T-helper 17 cell (primary cell): ENCODE data around the gene RENBP. TPM values are rescaled to one million over a fixed set of nuclear protein-coding genes. Genes with fewer than 3 reads are reported as not detected.

Experiments used
- ATAC-seq: fragments of 150-1000 bp; cut with Tn5 transposase; 2 replicates; pipeline ENCODE4 v1.10.0; 2021; ENCODE audit warnings: mild to moderate bottlenecking, moderate library complexity
- DNase-seq, 3 donors: peaks; one replicate each; pipeline versions ENCODE4 v3.0.0 to v3.0.0-alpha.2; 2020 to 2021
- H3K9me3 ChIP-seq: one replicate; pipeline ENCODE4 v1.7.0; 2013; ENCODE audit warnings: low read length, mild to moderate bottlenecking; ENCODE audit not compliant: control insufficient read depth, poor library complexity, severe bottlenecking
- H3K27ac Mint-ChIP-seq: one replicate; pipeline ENCODE4 v1.8.0; 2022; ENCODE audit warnings: mild to moderate bottlenecking, moderate library complexity, mixed read lengths
- H3K27me3 Mint-ChIP-seq: one replicate; pipeline ENCODE4 v1.8.0; 2022; ENCODE audit warnings: mixed read lengths
- H3K36me3 Mint-ChIP-seq: one replicate; pipeline ENCODE4 v1.8.0; 2022; ENCODE audit warnings: low read depth, mixed read lengths
- H3K4me1 Mint-ChIP-seq: one replicate; pipeline ENCODE4 v1.8.0; 2022; ENCODE audit warnings: mild to moderate bottlenecking, mixed read lengths
- H3K4me3 Mint-ChIP-seq: one replicate; pipeline ENCODE4 v1.8.0; 2022; ENCODE audit warnings: mild to moderate bottlenecking, moderate library complexity, mixed read lengths
- total RNA-seq, 4 donors: library from RNA in 2 of 4; stranded (reverse) in 2 of 4; gene quantifications; one replicate each; pipeline ENCODE4 v1.2.3 and lab custom pipeline; 2022 to 2026

Gene RENBP
- total RNA-seq, 2 donors from 2014 or later = 8.8 to 11.5 TPM

- DNase-seq (no peak), ATAC-seq (no peak)
- H3K4me3 Mint-ChIP-seq = peak overlapping the region; percentile 99
- no peaks in the 10 kb centered on the region for H3K27me3 Mint-ChIP-seq
- H3K4me1 Mint-ChIP-seq = peaks cover 11% of the 10 kb centered on the region
- peak overlapping the region; percentile 94 for H3K27ac Mint-ChIP-seq
- no peaks in the 10 kb centered on the region for H3K9me3 ChIP-seq
- H3K36me3 Mint-ChIP-seq = peaks cover 2% of the 10 kb centered on the region
These were observed 23.2 kb upstream of the RENBP start for GRCh38 chrX:153967536-153968224.

GRCh38 chrX:153966841-153967535, 22.5 kb upstream of the RENBP start:
- DNase-seq = no peak
- peaks cover 2% of the 10 kb centered on the region for H3K36me3 Mint-ChIP-seq

GRCh38 chrX:153966283-153966688, 21.8 kb upstream of the RENBP start:
- DNase-seq = no peak
- peaks cover 11% of the 10 kb centered on the region for H3K4me1 Mint-ChIP-seq
- ATAC-seq = no peak
- H3K4me3 Mint-ChIP-seq = peak overlapping the region; percentile 99
- no peaks in the 10 kb centered on the region for H3K9me3 ChIP-seq
- no peaks in the 10 kb centered on the region for H3K27me3 Mint-ChIP-seq
- peak overlapping the region; percentile 94 for H3K27ac Mint-ChIP-seq
- no peaks in the 10 kb centered on the region for H3K36me3 Mint-ChIP-seq

More at GRCh38 chrX:153966841-153967535, 22.5 kb upstream of the RENBP start:
- ATAC-seq = no peak
- Mint-ChIP-seq H3K27me3 (no peaks in the 10 kb centered on the region), H3K4me3 (peak overlapping the region; percentile 99), H3K4me1 (peaks cover 11% of the 10 kb centered on the region), H3K27ac (peak overlapping the region; percentile 94)
- H3K9me3 ChIP-seq = no peaks in the 10 kb centered on the region

GRCh38 chrX:153965406-153965805, 21.0 kb upstream of the RENBP start:
- no peaks in the 10 kb centered on the region for H3K36me3 Mint-ChIP-seq
- ATAC-seq = no peak
- H3K4me1 Mint-ChIP-seq = peaks cover 11% of the 10 kb centered on the region
- H3K27ac Mint-ChIP-seq = peak overlapping the region; percentile 94
- no peaks in the 10 kb centered on the region for H3K27me3 Mint-ChIP-seq
- no peak for DNase-seq
- H3K9me3 ChIP-seq = no peaks in the 10 kb centered on the region
- peak overlapping the region; percentile 99 for H3K4me3 Mint-ChIP-seq

GRCh38 chrX:153964105-153964504, 19.7 kb upstream of the RENBP start:
- H3K36me3 Mint-ChIP-seq = no peaks in the 10 kb centered on the region
- no peak for ATAC-seq
- no peak overlapping the region for H3K4me3 Mint-ChIP-seq
- no peaks in the 10 kb centered on the region for H3K9me3 ChIP-seq
- H3K27ac Mint-ChIP-seq = no peak overlapping the region
- DNase-seq = no peak
- peaks cover 11% of the 10 kb centered on the region for H3K4me1 Mint-ChIP-seq
- H3K27me3 Mint-ChIP-seq = no peaks in the 10 kb centered on the region

- no peak overlapping the region for H3K4me3 Mint-ChIP-seq
- ATAC-seq = no peak
- H3K27me3 Mint-ChIP-seq = no peaks in the 10 kb centered on the region
- no peak overlapping the region for H3K27ac Mint-ChIP-seq
- H3K4me1 Mint-ChIP-seq = peaks cover 11% of the 10 kb centered on the region
- DNase-seq = no peak
- no peaks in the 10 kb centered on the region for H3K9me3 ChIP-seq
- no peaks in the 10 kb centered on the region for H3K36me3 Mint-ChIP-seq
These were observed 19.1 kb upstream of the RENBP start for GRCh38 chrX:153963546-153963945.

GRCh38 chrX:153961292-153961691, 16.8 kb upstream of the RENBP start:
- ATAC-seq (no peak), DNase-seq (no peak)
- Mint-ChIP-seq H3K4me1 (no peaks in the 10 kb centered on the region), H3K27me3 (no peaks in the 10 kb centered on the region), H3K36me3 (no peaks in the 10 kb centered on the region), H3K27ac (peak overlapping the region; percentile 67), H3K4me3 (no peak overlapping the region)
- no peaks in the 10 kb centered on the region for H3K9me3 ChIP-seq

- no peaks in the 10 kb centered on the region for H3K4me1 Mint-ChIP-seq
- no peaks in the 10 kb centered on the region for H3K9me3 ChIP-seq
- no peak for ATAC-seq
- H3K4me3 Mint-ChIP-seq = no peak overlapping the region
- H3K27me3 Mint-ChIP-seq = no peaks in the 10 kb centered on the region
- H3K36me3 Mint-ChIP-seq = no peaks in the 10 kb centered on the region
- H3K27ac Mint-ChIP-seq = peak overlapping the region; percentile 67
- no peak for DNase-seq
These were observed 16.3 kb upstream of the RENBP start for GRCh38 chrX:153960786-153961185.

GRCh38 chrX:153960077-153960476, 15.6 kb upstream of the RENBP start:
- H3K4me1 Mint-ChIP-seq = no peaks in the 10 kb centered on the region
- ATAC-seq = no peak
- no peak for DNase-seq
- no peak overlapping the region for H3K4me3 Mint-ChIP-seq
- no peaks in the 10 kb centered on the region for H3K27me3 Mint-ChIP-seq
- no peaks in the 10 kb centered on the region for H3K36me3 Mint-ChIP-seq
- H3K27ac Mint-ChIP-seq = no peak overlapping the region
- no peaks in the 10 kb centered on the region for H3K9me3 ChIP-seq

GRCh38 chrX:153959649-153960048, 15.2 kb upstream of the RENBP start:
- DNase-seq (no peak), ATAC-seq (no peak)
- H3K27me3 Mint-ChIP-seq = no peaks in the 10 kb centered on the region
- no peaks in the 10 kb centered on the region for H3K4me1 Mint-ChIP-seq
- H3K27ac Mint-ChIP-seq = no peak overlapping the region
- H3K4me3 Mint-ChIP-seq = no peak overlapping the region
- no peaks in the 10 kb centered on the region for H3K9me3 ChIP-seq
- H3K36me3 Mint-ChIP-seq = no peaks in the 10 kb centered on the region

GRCh38 chrX:153958605-153959004, 14.2 kb upstream of the RENBP start:
- no peak for ATAC-seq
- DNase-seq = no peak
- Mint-ChIP-seq H3K4me3 (no peak overlapping the region), H3K36me3 (no peaks in the 10 kb centered on the region), H3K27me3 (no peaks in the 10 kb centered on the region), H3K4me1 (no peaks in the 10 kb centered on the region), H3K27ac (no peak overlapping the region)
- H3K9me3 ChIP-seq = no peaks in the 10 kb centered on the region

- Mint-ChIP-seq H3K4me1 (peaks cover 4% of the 10 kb centered on the region), H3K36me3 (no peaks in the 10 kb centered on the region), H3K27ac (no peak overlapping the region), H3K27me3 (no peaks in the 10 kb centered on the region), H3K4me3 (no peak overlapping the region)
- no peaks in the 10 kb centered on the region for H3K9me3 ChIP-seq
- ATAC-seq = no peak
- no peak for DNase-seq
These were observed 12.8 kb upstream of the RENBP start for GRCh38 chrX:153957224-153957623.

- DNase-seq = no peak
- Mint-ChIP-seq H3K4me3 (no peak overlapping the region), H3K27me3 (no peaks in the 10 kb centered on the region), H3K27ac (peak overlapping the region; percentile 54), H3K36me3 (no peaks in the 10 kb centered on the region), H3K4me1 (peaks cover 4% of the 10 kb centered on the region)
- ATAC-seq = no peak
- no peaks in the 10 kb centered on the region for H3K9me3 ChIP-seq
These were observed 11.8 kb upstream of the RENBP start for GRCh38 chrX:153956044-153956907.
